ENCODE results near the gene GTF3C5. TPM values are rescaled to one million over a fixed set of nuclear protein-coding genes. Genes with fewer than 3 reads are reported as not detected.

GTF3C5 gene
- polyA plus RNA-seq, 1 of the 3 experiments (the other 2 are of a cell fraction), result 57.3 TPM

DNA sequence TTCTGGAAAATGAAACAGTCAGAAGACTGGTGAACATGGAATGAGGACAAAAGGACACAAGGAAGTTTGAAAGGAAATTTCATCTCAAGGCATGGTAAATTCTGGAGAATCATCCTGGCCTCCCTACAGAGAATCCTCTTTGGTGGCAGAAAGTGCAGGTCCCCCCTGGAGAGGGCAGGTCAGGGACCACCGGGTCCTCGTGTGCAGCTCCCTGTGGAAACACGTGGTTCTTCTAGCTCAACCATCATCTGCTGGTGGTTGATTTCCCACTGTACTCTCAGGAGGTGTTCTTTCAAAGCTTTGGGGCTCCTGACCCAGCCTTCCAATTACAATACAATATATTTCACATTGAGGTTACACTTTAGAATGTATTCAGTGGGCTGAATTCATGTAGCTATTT, 2.6 kb upstream of the GTF3C5 start:
- Histone ChIP-seq H3K4me3 (ENCODE audit: low read depth in 2 of 2, low read length in 1 of 2) (no peak overlapping the region), H2AFZ (ENCODE audit: low read depth) (no peak overlapping the region), H4K20me1 (ENCODE audit: insufficient read depth) (no peaks in the 10 kb centered on the region), H3K27ac (ENCODE audit: low read depth in 2 of 2, low read length in 1 of 2) (no peak overlapping the region), H3K9ac (no peak overlapping the region), H3K4me2 (peak overlapping the region; percentile 82; the same call in 1 of the 2 replicates), H3K27me3 (ENCODE audit: insufficient read depth) (no peaks in the 10 kb centered on the region), H3K36me3 (replicated peaks in 1 of 2; ENCODE audit: control insufficient read depth in 1 of 2, insufficient read depth in 2 of 2, low read length in 1 of 2) (peaks cover 2 to 7% of the 10 kb centered on the region in 2 experiments), H3K4me1 (ENCODE audit: control insufficient read depth in 1 of 2, insufficient read depth in 2 of 2, low read depth in 1 of 2, low read length in 1 of 2) (peaks cover 10 to 13% of the 10 kb centered on the region in 2 experiments; a peak in 2 of 4 replicates), H3F3A (replicated peaks; ENCODE audit: insufficient read depth) (peaks cover 6% of the 10 kb centered on the region), H3K79me2 (ENCODE audit: insufficient read depth) (peaks cover 45% of the 10 kb centered on the region), H3K9me3 (no peaks in the 10 kb centered on the region), H3K9me2 (no peaks in the 10 kb centered on the region)
- ChIA-PET POLR2A (no interaction called here), CTCF (interaction anchor here (13.6 kb wide), 1 partner anchor 119 kb away, joined by 216 read pairs; no protein-coding TSS in a partner anchor)
- DNase-seq, result no peak
- TF ChIP-seq, protein P1, sequence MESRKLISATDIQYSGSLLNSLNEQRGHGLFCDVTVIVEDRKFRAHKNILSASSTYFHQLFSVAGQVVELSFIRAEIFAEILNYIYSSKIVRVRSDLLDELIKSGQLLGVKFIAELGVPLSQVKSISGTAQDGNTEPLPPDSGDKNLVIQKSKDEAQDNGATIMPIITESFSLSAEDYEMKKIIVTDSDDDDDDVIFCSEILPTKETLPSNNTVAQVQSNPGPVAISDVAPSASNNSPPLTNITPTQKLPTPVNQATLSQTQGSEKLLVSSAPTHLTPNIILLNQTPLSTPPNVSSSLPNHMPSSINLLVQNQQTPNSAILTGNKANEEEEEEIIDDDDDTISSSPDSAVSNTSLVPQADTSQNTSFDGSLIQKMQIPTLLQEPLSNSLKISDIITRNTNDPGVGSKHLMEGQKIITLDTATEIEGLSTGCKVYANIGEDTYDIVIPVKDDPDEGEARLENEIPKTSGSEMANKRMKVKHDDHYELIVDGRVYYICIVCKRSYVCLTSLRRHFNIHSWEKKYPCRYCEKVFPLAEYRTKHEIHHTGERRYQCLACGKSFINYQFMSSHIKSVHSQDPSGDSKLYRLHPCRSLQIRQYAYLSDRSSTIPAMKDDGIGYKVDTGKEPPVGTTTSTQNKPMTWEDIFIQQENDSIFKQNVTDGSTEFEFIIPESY (IDR thresholded peaks at IDR 0.05; ENCODE audit: borderline replicate concordance, low read depth), result no peak
- TF ChIP-seq, protein P2, sequence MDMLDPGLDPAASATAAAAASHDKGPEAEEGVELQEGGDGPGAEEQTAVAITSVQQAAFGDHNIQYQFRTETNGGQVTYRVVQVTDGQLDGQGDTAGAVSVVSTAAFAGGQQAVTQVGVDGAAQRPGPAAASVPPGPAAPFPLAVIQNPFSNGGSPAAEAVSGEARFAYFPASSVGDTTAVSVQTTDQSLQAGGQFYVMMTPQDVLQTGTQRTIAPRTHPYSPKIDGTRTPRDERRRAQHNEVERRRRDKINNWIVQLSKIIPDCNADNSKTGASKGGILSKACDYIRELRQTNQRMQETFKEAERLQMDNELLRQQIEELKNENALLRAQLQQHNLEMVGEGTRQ (IDR thresholded peaks at IDR 0.05; ENCODE audit: borderline replicate concordance, low read depth, low read length), result no peak
- TF ChIP-seq ELF1 (IDR thresholded peaks at IDR 0.05) (no peak), EP300 (IDR thresholded peaks at IDR 0.05; ENCODE audit: borderline replicate concordance in 1 of 2, low read depth in 1 of 2, low read length in 1 of 2) (no peak), NRF1 (IDR thresholded peaks at IDR 0.05; ENCODE audit: low read depth, low read length) (no peak), MAX (IDR thresholded peaks at IDR 0.05; ENCODE audit: low read depth) (no peak), GATA2 (CRISPR knock-in tag; IDR thresholded peaks at IDR 0.05) (no peak), MEF2A (IDR thresholded peaks at IDR 0.05; ENCODE audit: borderline replicate concordance, low read depth) (no peak), CHD2 (IDR thresholded peaks at IDR 0.05; ENCODE audit: low read length, partially characterized antibody) (no peak), RAD21 (IDR thresholded peaks at IDR 0.05; ENCODE audit: low read length) (no peak)
- TF ChIP-seq, protein P3, sequence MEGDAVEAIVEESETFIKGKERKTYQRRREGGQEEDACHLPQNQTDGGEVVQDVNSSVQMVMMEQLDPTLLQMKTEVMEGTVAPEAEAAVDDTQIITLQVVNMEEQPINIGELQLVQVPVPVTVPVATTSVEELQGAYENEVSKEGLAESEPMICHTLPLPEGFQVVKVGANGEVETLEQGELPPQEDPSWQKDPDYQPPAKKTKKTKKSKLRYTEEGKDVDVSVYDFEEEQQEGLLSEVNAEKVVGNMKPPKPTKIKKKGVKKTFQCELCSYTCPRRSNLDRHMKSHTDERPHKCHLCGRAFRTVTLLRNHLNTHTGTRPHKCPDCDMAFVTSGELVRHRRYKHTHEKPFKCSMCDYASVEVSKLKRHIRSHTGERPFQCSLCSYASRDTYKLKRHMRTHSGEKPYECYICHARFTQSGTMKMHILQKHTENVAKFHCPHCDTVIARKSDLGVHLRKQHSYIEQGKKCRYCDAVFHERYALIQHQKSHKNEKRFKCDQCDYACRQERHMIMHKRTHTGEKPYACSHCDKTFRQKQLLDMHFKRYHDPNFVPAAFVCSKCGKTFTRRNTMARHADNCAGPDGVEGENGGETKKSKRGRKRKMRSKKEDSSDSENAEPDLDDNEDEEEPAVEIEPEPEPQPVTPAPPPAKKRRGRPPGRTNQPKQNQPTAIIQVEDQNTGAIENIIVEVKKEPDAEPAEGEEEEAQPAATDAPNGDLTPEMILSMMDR (IDR thresholded peaks at IDR 0.05), result no peak
- WGBS (ENCODE audit: low lambda C conversion rate), result 88% methylated on average over 3 of the region's 3 CpGs

DNA sequence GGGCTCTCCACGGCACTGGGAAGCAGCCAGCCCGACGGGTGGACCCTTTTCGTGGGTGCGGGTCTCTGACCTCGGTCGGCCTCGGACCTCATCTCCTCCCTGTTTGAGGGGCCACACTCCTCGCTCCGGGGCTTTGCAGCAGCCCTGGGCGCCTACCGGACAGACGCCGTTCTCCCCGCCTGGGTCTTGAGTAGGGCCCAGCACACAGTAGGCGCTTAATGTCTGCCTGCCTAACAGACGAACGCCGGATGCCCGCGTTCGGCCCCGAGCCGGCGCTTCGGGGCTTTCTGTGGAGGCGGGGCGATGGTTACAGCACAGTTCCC, 842 bp upstream of the GTF3C5 start:
- Histone ChIP-seq H3K27ac (ENCODE audit: low read depth in 2 of 2, low read length in 1 of 2) (peak overlapping the region; percentile 64 to 77), H3K4me3 (ENCODE audit: low read depth in 2 of 2, low read length in 1 of 2) (peak overlapping the region; percentile 84 to 89), H3K9me3 (no peaks in the 10 kb centered on the region), H3K9ac (peak overlapping the region; percentile 95), H3K9me2 (no peaks in the 10 kb centered on the region), H3K27me3 (ENCODE audit: insufficient read depth) (no peaks in the 10 kb centered on the region), H3K36me3 (replicated peaks in 1 of 2; ENCODE audit: control insufficient read depth in 1 of 2, insufficient read depth in 2 of 2, low read length in 1 of 2) (peaks cover 7 to 9% of the 10 kb centered on the region in 2 experiments), H2AFZ (ENCODE audit: low read depth) (peak overlapping the region; percentile 85), H3K4me2 (peak overlapping the region; percentile 82), H3K79me2 (ENCODE audit: insufficient read depth) (peaks cover 62% of the 10 kb centered on the region), H3F3A (replicated peaks; ENCODE audit: insufficient read depth) (peaks cover 6% of the 10 kb centered on the region), H3K4me1 (ENCODE audit: control insufficient read depth in 1 of 2, insufficient read depth in 2 of 2, low read depth in 1 of 2, low read length in 1 of 2) (peaks cover 10 to 13% of the 10 kb centered on the region in 2 experiments; a peak in 2 of 4 replicates), H4K20me1 (ENCODE audit: insufficient read depth) (peaks cover under 1% of the 10 kb centered on the region; the same call in 1 of the 2 replicates)
- WGBS (ENCODE audit: low lambda C conversion rate), result 1% methylated on average over 18 of the region's 28 CpGs
- CTCF ChIA-PET, result interaction anchor here (2.4 to 13.6 kb wide), 4 partner anchors 7 to 118 kb away, joined by 8 to 216 read pairs (median 34); partner anchors contain the start of gene GFI1B
- POLR2A ChIA-PET, result interaction anchor here (1.0 to 1.9 kb wide), 6 partner anchors 8 to 119 kb away, joined by 4 to 10 read pairs (median 5); no protein-coding TSS in a partner anchor
- no peak for DNase-seq
- TF ChIP-seq MAX (IDR thresholded peaks at IDR 0.05; ENCODE audit: low read depth) (no peak), FOXM1 (IDR thresholded peaks at IDR 0.05; ENCODE audit: low read depth) (no peak), MXI1 (IDR thresholded peaks at IDR 0.05; ENCODE audit: low read depth, low read length) (no peak), RAD21 (IDR thresholded peaks at IDR 0.05; ENCODE audit: low read length) (no peak), TCF12 (IDR thresholded peaks at IDR 0.05) (no peak), GABPA (IDR thresholded peaks at IDR 0.05; ENCODE audit: low read depth) (no peak), YY1 (IDR thresholded peaks at IDR 0.05; ENCODE audit: low read depth) (no peak)

Measured in SK-N-SH (cell line).